ENCODE measurements around the gene IFT57. TPM values are rescaled to one million over a fixed set of nuclear protein-coding genes. Genes with fewer than 3 reads are reported as not detected.

Gene IFT57
- total and polyA plus RNA-seq, 7 donors, result 34.4 to 55.0 (median 42.5) TPM

DNA sequence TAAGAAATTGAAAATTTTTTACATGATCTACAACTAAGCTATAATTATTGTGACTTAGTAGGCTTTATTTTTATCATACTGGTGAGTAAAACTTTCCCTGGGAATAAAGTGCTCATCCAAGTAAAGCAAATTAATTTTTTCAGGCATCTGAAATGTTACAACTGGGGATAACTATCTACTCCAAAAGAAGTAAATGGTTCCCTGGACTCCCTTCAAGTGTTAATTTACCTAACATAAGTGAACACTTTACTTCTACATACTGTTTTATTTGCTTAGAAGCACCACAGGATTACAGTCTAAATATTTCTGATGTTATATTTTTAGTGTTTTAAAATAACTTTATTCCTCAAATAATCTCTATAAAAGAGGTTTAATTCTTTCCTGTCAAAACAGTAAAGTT lies 57.8 kb downstream of the IFT57 start:
- H3K4me1 ChIP-seq, result no peaks in the 10 kb centered on the region
- no peak for DNase-seq
- no peak overlapping the region for H3K27ac ChIP-seq
- intact Hi-C loops (cut with DNase I), result no loop called here
- TF ChIP-seq EP300 (IDR thresholded peaks at IDR 0.05), result no peak
- no peak for TF ChIP-seq POLR2AphosphoS5 (IDR thresholded peaks at IDR 0.05)
- TF ChIP-seq POLR2A (IDR thresholded peaks at IDR 0.05), result no peak
- TF ChIP-seq, protein P1, sequence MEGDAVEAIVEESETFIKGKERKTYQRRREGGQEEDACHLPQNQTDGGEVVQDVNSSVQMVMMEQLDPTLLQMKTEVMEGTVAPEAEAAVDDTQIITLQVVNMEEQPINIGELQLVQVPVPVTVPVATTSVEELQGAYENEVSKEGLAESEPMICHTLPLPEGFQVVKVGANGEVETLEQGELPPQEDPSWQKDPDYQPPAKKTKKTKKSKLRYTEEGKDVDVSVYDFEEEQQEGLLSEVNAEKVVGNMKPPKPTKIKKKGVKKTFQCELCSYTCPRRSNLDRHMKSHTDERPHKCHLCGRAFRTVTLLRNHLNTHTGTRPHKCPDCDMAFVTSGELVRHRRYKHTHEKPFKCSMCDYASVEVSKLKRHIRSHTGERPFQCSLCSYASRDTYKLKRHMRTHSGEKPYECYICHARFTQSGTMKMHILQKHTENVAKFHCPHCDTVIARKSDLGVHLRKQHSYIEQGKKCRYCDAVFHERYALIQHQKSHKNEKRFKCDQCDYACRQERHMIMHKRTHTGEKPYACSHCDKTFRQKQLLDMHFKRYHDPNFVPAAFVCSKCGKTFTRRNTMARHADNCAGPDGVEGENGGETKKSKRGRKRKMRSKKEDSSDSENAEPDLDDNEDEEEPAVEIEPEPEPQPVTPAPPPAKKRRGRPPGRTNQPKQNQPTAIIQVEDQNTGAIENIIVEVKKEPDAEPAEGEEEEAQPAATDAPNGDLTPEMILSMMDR (IDR thresholded peaks at IDR 0.05), result no peak
- no peaks in the 10 kb centered on the region for H3K27me3 ChIP-seq
- H3K9me3 ChIP-seq, result no peaks in the 10 kb centered on the region
- no peak overlapping the region for H3K4me3 ChIP-seq
- peaks cover 0 to 54% (median 3%) of the 10 kb centered on the region in 4 donors for H3K36me3 ChIP-seq

- Histone ChIP-seq H3K27ac (no peak overlapping the region), H3K36me3 (peaks cover 0 to 38% (median 0%) of the 10 kb centered on the region in 4 donors), H3K27me3 (no peaks in the 10 kb centered on the region), H3K9me3 (no peaks in the 10 kb centered on the region), H3K4me3 (no peak overlapping the region), H3K4me1 (no peaks in the 10 kb centered on the region)
- intact Hi-C loops (cut with DNase I), result no loop called here
- no peak for TF ChIP-seq EP300 (IDR thresholded peaks at IDR 0.05)
- TF ChIP-seq POLR2A (IDR thresholded peaks at IDR 0.05), result no peak
- TF ChIP-seq, protein P1 (IDR thresholded peaks at IDR 0.05), result no peak
- TF ChIP-seq POLR2AphosphoS5 (IDR thresholded peaks at IDR 0.05), result no peak
- 60 to 88% methylated on average over 1 of the region's 1 CpG for WGBS, 2 donors
- no peak for DNase-seq
Observed at GRCh38 chr3:108159865-108160264, 62.4 kb downstream of the IFT57 start.

GRCh38 chr3:108159105-108159504 lies 63.1 kb downstream of the IFT57 start:
- Histone ChIP-seq H3K27me3 (no peaks in the 10 kb centered on the region), H3K4me3 (no peak overlapping the region), H3K27ac (no peak overlapping the region), H3K36me3 (peaks cover 0 to 38% (median 0%) of the 10 kb centered on the region in 4 donors), H3K9me3 (no peaks in the 10 kb centered on the region), H3K4me1 (no peaks in the 10 kb centered on the region)
- DNase-seq, result no peak
- 96 to 97% methylated on average over 7 of the region's 7 CpGs for WGBS, 2 donors
- TF ChIP-seq, protein P1 (IDR thresholded peaks at IDR 0.05), result no peak
- TF ChIP-seq POLR2AphosphoS5 (IDR thresholded peaks at IDR 0.05), result no peak
- no peak for TF ChIP-seq POLR2A (IDR thresholded peaks at IDR 0.05)
- TF ChIP-seq EP300 (IDR thresholded peaks at IDR 0.05), result no peak
- intact Hi-C loops (cut with DNase I), result no loop called here

DNA sequence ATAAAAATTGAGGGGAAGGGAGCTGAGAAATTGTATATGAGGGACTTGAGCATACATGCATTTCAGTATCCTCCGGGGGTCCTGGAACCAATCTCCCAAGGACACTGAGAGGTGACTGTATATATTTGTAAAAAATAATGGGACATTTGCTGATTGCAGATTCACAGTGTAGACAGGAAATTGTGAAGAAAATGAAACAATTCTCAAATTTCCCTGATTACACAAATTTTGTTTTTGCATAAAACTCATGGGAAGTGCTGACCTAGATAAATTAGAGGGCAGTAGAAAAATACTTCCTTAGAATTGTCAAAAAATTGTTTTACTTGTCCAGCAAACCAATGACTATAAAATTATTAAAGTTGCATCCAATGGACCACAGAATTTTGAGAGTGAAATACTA lies 64.0 kb downstream of the IFT57 start:
- DNase-seq, result no peak
- intact Hi-C loops (cut with DNase I), result no loop called here

More for the DNA sequence above, 64.0 kb downstream of the IFT57 start:
- Histone ChIP-seq H3K27ac (no peak overlapping the region), H3K4me3 (no peak overlapping the region), H3K4me1 (no peaks in the 10 kb centered on the region), H3K36me3 (peaks cover 0 to 32% (median 0%) of the 10 kb centered on the region in 4 donors), H3K27me3 (no peaks in the 10 kb centered on the region), H3K9me3 (no peaks in the 10 kb centered on the region)
- 94 to 96% methylated on average over 1 of the region's 1 CpG for WGBS, 2 donors
- TF ChIP-seq, protein P1 (IDR thresholded peaks at IDR 0.05), result no peak
- TF ChIP-seq POLR2AphosphoS5 (IDR thresholded peaks at IDR 0.05) (no peak), EP300 (IDR thresholded peaks at IDR 0.05) (no peak), POLR2A (IDR thresholded peaks at IDR 0.05) (no peak)
